H4 (cell line): ENCODE measurements around the gene DEAF1. TPM values are rescaled to one million over a fixed set of nuclear protein-coding genes. Genes with fewer than 3 reads are reported as not detected.

ENCODE experiments used
- DNase-seq: peaks from one replicate; pipeline ENCODE4 v3.0.0-alpha.2; 2015; ENCODE audit warnings: low spot score
- total RNA-seq: library from RNA; depleted of rRNA; stranded (reverse); fragments of >200 nt; shearing (Covaris generic); gene quantifications from 2 replicates; pipeline ENCODE4 v1.2.3, GENCODE V29; 2014

DEAF1 gene
- total RNA-seq, 1 experiment from 2014 or later, result 24.9 TPM

GRCh38 chr11:721741-722345 is 26.8 kb upstream of the DEAF1 start:
- no peak for DNase-seq

- no peak for DNase-seq
These were observed 26.3 kb upstream of the DEAF1 start for GRCh38 chr11:721247-721740.

- peak; percentile 48 for DNase-seq
These were observed 25.7 kb upstream of the DEAF1 start for GRCh38 chr11:720642-721246.

- DNase-seq, result no peak
These were observed 25.1 kb upstream of the DEAF1 start for GRCh38 chr11:720017-720641.

- no peak for DNase-seq
These were observed 24.4 kb upstream of the DEAF1 start for GRCh38 chr11:719214-720016.

- DNase-seq, result no peak
These were observed 19.4 kb upstream of the DEAF1 start for GRCh38 chr11:714436-714835.

GRCh38 chr11:709109-709997 is 14.3 kb upstream of the DEAF1 start:
- DNase-seq, result no peak

- no peak for DNase-seq
These were observed 13.5 kb upstream of the DEAF1 start for GRCh38 chr11:708511-708910.

GRCh38 chr11:707817-708420 is 12.9 kb upstream of the DEAF1 start:
- DNase-seq, result no peak

GRCh38 chr11:706957-707816 is 12.2 kb upstream of the DEAF1 start:
- DNase-seq, result no peak

GRCh38 chr11:706439-706956 is 11.5 kb upstream of the DEAF1 start:
- DNase-seq, result no peak

- DNase-seq, result no peak
These were observed 10.8 kb upstream of the DEAF1 start, which contains the start of gene EPS8L2 for GRCh38 chr11:705646-706438. EPS8L2 (plus strand) TSS chr11:706231; CDS start chr11:709408, 3,177 bp downstream.

GRCh38 chr11:704781-705645 is 10.0 kb upstream of the DEAF1 start:
- no peak for DNase-seq

GRCh38 chr11:704228-704674 is 9.2 kb upstream of the DEAF1 start:
- DNase-seq, result no peak

GRCh38 chr11:703506-703905 is 8.5 kb upstream of the DEAF1 start:
- no peak for DNase-seq

GRCh38 chr11:702462-703461 is 7.7 kb upstream of the DEAF1 start:
- peak; percentile 59 for DNase-seq
